Measurements from ENCODE around the gene RRBP1. TPM values are rescaled to one million over a fixed set of nuclear protein-coding genes. Genes with fewer than 3 reads are reported as not detected.

RRBP1 gene
- total and polyA plus RNA-seq, 2 donors from 2014 or later = 83.4 to 231 TPM

GRCh38 chr20:17664025-17664633, 17.9 kb downstream of the RRBP1 start:
- no peak for FAIRE-seq

GRCh38 chr20:17663486-17663885, 18.6 kb downstream of the RRBP1 start:
- intact Hi-C loops (cut with DNase I) = no loop called here
- FAIRE-seq = no peak
- H3K4me1 ChIP-seq (ENCODE audit: control insufficient read depth in 2 of 3, insufficient read depth in 2 of 3, low read depth in 1 of 3, low read length in 3 of 3) = peaks cover 0 to 33% (median 10%) of the 10 kb centered on the region in 3 donors
- no peaks in the 10 kb centered on the region for H3K9me3 ChIP-seq (ENCODE audit: control insufficient read depth in 2 of 3, insufficient read depth in 1 of 3, low read length in 3 of 3)
- H3K4me3 ChIP-seq (ENCODE audit: low read length in 3 of 3) = no peak overlapping the region
- TF ChIP-seq CTCF (IDR thresholded peaks at IDR 0.05; ENCODE audit: borderline replicate concordance, extremely low read depth, insufficient read depth) = no peak
- H3K9ac ChIP-seq (ENCODE audit: low read length in 3 of 3) = no peak overlapping the region
- H3K36me3 ChIP-seq (ENCODE audit: control insufficient read depth in 2 of 3, insufficient read depth in 3 of 3, low read length in 3 of 3) = peaks cover under 1 to 13% (median 2%) of the 10 kb centered on the region in 3 donors
- DNase-seq = peak in 1 of 5 donors; percentile 37
- no peaks in the 10 kb centered on the region for H3K27me3 ChIP-seq (ENCODE audit: control insufficient read depth, insufficient read depth, low read length)
- H3K27ac ChIP-seq (ENCODE audit: low read depth in 2 of 2, low read length in 2 of 2) = no peak overlapping the region

More at GRCh38 chr20:17664025-17664633, 17.9 kb downstream of the RRBP1 start:
- H3K27ac ChIP-seq (ENCODE audit: low read depth in 2 of 2, low read length in 2 of 2) = no peak overlapping the region
- H3K4me1 ChIP-seq (ENCODE audit: control insufficient read depth in 2 of 3, insufficient read depth in 2 of 3, low read depth in 1 of 3, low read length in 3 of 3) = peaks cover 0 to 33% (median 10%) of the 10 kb centered on the region in 3 donors
- H3K9ac ChIP-seq (ENCODE audit: low read length in 3 of 3) = no peak overlapping the region
- H3K27me3 ChIP-seq (ENCODE audit: control insufficient read depth, insufficient read depth, low read length) = no peaks in the 10 kb centered on the region
- intact Hi-C loops (cut with DNase I) = no loop called here
- H3K9me3 ChIP-seq (ENCODE audit: control insufficient read depth in 2 of 3, insufficient read depth in 1 of 3, low read length in 3 of 3) = no peaks in the 10 kb centered on the region
- no peak for TF ChIP-seq CTCF (IDR thresholded peaks at IDR 0.05; ENCODE audit: borderline replicate concordance, extremely low read depth, insufficient read depth)
- peaks cover 0 to 12% (median 0%) of the 10 kb centered on the region in 3 donors for H3K36me3 ChIP-seq (ENCODE audit: control insufficient read depth in 2 of 3, insufficient read depth in 3 of 3, low read length in 3 of 3)
- no peak overlapping the region for H3K4me3 ChIP-seq (ENCODE audit: low read length in 3 of 3)
- no peak for DNase-seq

- Histone ChIP-seq H3K27ac (ENCODE audit: low read depth in 2 of 2, low read length in 2 of 2) (no peak overlapping the region), H3K9ac (ENCODE audit: low read length in 3 of 3) (no peak overlapping the region), H3K9me3 (ENCODE audit: control insufficient read depth in 2 of 3, insufficient read depth in 1 of 3, low read length in 3 of 3) (no peaks in the 10 kb centered on the region), H3K36me3 (ENCODE audit: control insufficient read depth in 2 of 3, insufficient read depth in 3 of 3, low read length in 3 of 3) (peaks cover 4 to 16% (median 6%) of the 10 kb centered on the region in 3 donors), H3K4me1 (ENCODE audit: control insufficient read depth in 2 of 3, insufficient read depth in 2 of 3, low read depth in 1 of 3, low read length in 3 of 3) (peaks cover 0 to 33% (median 10%) of the 10 kb centered on the region in 3 donors), H3K4me3 (ENCODE audit: low read length in 3 of 3) (no peak overlapping the region), H3K27me3 (ENCODE audit: control insufficient read depth, insufficient read depth, low read length) (no peaks in the 10 kb centered on the region)
- FAIRE-seq = no peak
- no peak for TF ChIP-seq CTCF (IDR thresholded peaks at IDR 0.05; ENCODE audit: borderline replicate concordance, extremely low read depth, insufficient read depth)
- intact Hi-C loops (cut with DNase I) = no loop called here
- DNase-seq = peak in 1 of 5 donors; percentile 26
Observed at GRCh38 chr20:17663040-17663399, 19.0 kb downstream of the RRBP1 start.
